HG03571 (cell line): ENCODE measurements around the gene RBPJL.

Source experiments
- ATAC-seq: cut with Tn5 transposase; IDR thresholded peaks from one replicate; pipeline ENCODE4 v1.9.1; 2021; ENCODE audit not compliant: unreplicated experiment

The RBPJL gene, protein sequence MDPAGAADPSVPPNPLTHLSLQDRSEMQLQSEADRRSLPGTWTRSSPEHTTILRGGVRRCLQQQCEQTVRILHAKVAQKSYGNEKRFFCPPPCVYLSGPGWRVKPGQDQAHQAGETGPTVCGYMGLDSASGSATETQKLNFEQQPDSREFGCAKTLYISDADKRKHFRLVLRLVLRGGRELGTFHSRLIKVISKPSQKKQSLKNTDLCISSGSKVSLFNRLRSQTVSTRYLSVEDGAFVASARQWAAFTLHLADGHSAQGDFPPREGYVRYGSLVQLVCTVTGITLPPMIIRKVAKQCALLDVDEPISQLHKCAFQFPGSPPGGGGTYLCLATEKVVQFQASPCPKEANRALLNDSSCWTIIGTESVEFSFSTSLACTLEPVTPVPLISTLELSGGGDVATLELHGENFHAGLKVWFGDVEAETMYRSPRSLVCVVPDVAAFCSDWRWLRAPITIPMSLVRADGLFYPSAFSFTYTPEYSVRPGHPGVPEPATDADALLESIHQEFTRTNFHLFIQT

DNA sequence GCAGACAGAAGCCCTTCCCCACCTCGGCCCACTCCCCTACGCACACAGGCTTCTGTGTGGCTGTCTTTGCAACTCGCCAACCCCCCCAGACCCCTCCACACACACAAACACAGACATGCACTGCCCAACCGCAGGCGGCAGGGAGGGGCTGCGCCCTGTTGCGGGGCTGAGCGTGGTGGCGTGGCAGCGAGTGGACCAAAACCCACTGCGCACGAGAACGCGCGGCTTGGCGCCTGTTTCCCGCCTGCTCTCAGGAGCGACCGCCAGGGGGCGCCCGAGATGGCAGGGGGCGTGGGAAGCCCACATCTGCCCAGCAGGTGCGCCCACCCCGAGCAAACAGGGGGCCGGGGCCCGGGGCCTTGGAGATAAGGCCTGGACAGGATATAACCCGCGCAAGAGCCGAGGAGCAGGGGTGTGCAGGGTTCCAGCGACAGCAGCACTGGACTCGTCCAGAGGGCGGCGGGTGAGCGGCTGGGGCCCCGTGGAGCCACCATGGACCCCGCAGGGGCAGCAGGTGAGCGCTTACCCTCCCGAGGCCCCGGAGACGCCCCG, at the start of gene RBPJL:
Gene RBPJL (plus strand): TSS at position 410 of the 552 bp plus-strand sequence. CDS start 83 bp downstream, at position 493.
- no peak for ATAC-seq

DNA sequence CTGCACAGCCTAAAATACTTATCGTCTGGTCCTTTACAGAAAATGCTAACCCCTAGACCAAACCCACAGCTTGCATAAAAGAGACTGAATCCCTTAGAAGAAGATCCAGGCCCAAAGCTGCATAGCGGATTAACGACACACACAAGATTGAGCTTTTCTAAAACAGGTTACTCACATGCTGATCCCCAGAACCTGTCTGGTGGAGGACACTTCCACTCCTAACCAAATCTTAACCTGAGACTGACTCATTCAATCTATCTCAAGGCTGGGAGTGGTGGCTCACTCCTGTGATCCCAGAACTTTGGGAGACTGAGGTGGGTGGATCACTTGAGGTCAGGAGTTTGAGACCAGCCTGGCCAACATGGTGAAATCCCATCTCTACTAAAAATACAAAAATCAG, 49.5 kb upstream of the RBPJL start:
- ATAC-seq = no peak

DNA sequence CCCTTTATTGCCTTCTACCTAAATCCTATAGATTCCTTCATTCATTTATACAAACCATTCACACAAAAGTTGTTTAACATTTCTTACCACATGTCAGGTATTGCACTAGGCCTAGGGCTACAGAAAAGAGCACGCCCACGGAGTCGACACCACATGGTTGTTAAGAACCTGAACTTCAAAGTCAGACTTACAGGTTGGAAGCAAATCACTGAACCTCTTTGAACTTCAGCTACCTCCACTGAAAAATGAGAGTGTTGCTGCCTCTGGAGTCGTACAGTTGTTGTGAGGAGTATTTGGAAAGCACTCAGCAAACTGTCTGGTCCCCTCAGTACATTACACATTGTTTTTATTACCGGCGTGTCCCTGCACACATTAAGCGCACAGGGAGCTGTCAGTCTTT, 48.9 kb upstream of the RBPJL start:
- no peak for ATAC-seq

DNA sequence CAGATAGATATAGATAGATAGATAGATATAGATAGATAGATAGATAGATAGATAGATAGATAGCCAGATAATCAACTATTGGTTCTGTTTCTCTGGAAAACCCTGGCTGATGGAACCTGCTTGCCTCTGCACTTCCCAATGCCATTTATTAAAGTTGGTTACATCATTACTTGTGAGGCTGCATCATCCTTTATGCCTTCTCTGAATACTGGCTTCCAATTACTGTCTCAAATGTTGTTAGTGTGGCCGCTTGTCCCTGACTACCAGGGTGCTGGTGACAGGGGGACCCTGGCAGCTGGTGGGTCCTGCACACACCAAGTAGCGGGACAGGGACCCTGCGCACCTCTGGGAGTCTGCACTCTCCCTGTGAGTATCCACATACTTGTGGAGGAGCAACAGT, 48.4 kb upstream of the RBPJL start:
- ATAC-seq = no peak

DNA sequence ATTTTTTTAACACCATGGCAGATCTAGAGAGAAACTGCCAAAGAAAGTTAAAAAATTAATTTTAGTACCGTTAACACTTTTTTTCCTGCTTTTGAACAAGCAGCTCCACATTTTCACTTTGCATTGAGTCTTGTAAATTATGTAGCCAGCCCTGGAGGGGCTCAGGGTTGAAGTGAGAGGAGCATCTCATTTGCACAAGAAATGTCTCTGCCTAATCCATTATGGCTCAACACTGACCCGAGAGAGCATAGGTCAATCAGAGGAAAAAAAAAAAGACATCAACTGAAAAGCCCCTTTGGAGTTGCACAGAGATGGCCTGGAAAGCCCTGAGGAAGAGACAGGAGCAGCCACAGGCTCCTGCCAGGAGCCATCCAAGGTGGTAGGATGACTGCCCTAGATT, 48.0 kb upstream of the RBPJL start:
- ATAC-seq = no peak

DNA sequence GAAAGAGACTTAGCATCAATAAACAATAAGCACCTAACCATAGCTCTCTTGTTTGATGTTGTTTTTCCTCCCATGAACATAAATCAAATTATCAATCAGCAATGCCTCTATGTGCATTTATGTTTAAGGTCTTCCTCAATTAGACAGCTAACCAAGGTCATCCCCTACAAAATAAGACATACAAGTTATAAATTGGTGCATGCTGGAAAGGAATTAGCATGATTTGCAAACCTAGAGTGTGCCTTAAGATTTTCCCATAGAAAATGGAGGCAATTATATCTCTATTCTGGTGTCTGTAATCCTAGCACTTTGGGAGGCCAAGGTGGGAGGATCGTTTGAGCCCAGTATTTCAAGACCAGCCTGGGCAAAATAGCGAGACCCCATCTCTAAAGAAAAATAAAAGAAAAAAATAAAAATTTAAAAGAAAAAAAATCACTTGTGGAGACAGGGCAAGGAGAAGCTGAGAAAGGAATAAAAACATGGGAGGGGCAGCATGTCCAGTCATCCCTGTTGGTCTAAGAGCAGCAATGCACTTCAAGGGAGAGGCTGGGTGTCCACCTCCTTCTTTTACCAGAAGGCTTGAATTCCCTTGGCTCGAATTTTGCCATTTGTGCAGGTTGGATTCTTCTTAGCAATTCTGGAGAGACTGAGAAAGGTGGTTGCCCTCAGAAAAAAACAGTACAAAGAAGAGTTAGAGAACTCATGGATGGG, 42.9 kb upstream of the RBPJL start:
- no peak for ATAC-seq

DNA sequence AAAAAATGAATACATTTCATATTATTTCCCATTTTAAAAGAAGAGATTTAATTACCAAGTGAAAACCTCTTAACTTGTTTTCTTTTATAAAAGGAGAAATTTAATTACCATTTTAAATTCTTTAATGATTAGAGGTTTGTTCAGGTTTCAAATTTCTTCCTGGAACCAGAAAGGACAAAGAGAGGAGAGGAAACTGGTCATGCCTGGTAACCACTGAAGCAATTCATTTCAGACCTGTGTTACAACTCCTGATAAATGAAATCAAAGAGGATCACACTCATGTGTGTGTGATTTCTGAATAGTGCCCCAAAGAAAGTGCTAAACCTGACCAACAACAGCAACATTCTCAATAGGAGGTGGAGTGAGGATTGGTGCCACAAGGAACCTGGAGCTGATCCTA, 39.7 kb upstream of the RBPJL start:
- no peak for ATAC-seq

DNA sequence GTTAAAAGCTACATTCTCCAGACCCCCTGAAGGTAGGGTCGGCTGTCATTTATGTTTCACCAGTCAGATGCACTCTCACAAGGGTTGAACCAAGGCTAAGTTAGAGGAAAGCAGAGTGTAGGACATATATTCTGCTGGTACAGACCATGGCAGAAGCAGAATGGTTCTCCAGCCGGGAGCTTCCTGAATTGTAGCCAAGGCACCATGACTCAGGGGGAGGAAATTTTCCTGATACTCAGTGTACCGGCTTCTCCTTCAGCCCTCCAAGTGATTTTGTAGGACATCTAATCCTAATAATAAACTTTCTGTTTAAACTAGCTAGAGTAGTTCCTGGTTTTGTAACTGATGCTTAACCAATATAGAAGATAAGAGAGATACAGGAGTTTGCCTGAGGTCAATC, 38.1 kb upstream of the RBPJL start:
- ATAC-seq = no peak

DNA sequence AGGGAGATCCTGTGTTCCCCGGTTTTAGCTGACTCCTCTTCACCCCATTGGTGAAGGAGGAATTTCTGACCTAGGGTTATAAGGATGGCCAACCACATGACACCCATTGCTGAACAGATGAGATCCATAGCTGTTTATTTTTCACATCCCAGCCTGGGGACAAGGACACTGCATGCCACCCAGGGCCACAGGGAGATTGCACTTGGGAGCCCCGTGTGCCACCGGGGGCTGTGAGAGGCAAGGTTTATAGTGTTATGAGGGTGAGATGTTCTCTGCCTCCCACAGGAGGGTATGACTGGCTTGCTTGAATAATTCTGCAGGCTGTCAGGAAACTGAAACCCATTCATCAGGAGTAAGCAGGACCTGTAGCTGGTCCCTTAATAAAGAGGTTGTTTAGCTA, 37.6 kb upstream of the RBPJL start:
- ATAC-seq = no peak

DNA sequence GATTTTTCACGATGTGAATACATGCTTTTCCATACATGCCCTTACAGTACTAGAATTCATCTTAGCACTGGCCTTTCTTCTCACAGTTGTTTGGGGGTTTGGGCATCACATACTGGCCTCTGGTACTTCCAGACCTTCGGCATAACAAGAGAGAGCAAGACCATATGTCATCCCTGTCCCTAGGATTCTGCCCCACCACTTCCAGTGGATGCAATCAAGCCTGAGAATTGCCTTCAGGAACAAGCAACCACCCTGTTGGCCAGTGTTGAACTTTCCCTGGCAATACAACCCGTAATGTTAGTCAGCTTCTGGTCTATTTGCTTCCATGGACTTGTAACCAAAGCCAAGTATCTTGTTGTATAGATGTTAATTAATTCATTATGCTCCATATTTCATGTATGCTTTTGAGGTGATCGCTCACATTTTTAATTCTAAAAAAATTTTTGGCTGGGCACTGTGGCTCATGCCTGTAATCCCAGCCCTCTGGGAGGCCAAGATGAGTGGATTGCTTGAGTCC, 36.8 kb upstream of the RBPJL start:
- no peak for ATAC-seq

DNA sequence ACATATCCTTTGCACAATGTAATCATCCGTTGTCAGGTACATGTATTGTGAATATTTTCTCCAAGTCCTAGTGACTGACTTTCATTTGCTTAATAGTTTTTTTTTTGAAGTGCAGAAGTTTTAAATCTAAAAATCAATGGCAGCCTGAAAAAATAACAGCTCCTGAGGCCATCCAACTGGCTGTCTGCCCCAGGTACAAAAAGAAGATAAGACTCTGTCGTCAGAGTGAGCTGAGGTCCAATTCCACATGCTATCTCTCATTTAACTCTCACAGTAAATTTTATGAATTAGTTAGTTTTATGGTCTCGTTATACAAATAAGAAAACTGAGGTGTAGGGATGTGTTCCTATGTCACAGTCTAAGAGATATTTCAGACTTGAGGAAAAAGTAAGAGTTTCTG, 31.3 kb upstream of the RBPJL start:
- no peak for ATAC-seq

DNA sequence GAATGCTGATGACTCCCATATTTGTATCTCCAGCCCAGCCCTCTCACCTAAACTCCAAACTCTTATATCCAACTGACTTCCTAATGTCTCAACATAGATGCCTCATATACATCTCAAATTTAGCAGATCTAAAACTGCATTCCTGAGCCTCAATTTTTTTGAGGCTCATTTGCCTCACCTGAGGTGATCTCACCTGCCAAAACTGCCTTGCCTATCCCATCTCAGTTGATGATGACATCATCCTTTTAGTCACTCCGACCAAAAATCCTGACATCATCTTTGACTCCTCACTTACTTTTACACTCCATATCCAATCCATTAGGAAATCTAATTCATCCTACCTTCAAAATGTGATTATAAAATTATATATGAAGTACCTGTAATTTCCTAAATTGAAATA, 26.6 kb upstream of the RBPJL start:
- ATAC-seq = no peak

DNA sequence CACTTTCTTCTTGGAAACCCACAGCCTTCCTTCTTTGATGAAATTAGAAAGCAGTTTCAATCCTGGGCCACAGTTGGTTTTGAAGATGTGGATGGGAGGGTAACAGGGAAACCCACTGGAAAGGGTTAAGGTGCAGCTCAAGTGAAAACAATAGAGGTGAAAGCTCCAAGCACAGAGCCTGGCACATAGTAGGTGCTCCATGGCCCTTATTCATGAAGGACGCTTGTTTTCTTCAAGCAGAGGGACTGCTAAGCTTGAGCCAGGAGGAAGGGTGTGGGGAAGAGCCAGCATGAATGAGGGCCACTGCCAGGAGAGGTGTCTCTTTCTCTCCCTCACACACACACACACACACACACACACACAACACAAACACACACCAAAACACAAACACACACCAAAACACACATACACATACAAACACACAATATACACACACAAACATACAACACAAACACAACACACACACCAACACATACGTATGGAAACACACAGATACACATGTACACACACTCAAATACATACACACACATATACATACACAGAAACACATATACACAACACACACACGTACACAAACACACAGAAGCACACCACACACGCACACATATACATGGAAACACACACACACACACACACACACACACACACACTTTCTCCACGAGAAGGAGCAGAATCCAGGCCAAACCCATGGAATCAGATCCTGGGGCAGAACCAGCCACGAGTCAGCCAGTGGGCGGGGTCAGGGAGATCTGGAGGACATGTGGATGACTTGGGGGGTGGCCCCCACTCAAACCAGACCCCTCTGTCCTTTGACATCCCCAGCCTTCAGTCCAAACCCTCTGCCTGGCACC, 23.7 kb upstream of the RBPJL start:
- ATAC-seq = no peak

DNA sequence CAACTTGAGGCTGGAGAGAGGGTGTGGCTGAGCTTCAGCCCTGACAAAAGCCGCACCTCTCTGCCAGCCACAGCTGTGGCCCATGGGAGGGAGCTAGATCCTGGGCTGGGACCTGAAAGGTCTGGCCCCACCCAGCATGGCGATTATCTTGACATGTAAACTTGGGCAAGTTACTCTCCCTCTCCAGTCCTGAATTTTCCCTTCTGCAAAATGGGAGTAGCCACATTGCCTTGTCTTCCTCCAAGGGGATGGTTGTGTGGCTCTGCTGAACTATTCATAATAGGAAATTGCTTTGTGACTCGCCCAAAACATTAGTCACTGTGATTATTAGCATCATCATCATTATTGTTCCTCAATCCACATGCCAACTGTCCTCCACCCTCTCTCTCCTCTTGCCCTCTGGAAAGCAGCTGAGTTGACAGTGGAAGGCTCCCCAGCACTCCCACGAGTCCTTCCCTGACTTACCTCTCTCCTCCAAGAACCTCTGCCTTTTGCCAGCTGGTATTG, 23.0 kb upstream of the RBPJL start:
- no peak for ATAC-seq

DNA sequence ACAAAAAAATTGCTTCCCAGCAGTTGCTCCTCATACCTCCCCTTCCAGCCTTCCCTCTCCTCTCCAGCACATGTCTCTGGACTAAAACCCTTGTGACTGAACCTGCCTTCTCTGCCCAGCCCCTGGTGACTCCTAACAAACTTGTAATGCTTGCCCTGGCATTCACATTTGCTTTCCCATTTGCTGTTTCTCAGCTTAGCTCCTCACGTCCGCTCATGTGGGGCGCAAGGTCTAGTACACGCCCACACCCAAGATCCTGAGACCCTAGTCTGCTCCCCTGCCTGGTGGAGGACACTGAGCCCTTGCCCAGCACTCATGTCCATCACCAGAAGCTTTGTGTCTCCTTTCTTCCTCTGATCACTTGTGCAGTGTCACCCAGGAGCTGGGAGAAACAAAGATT, 18.3 kb upstream of the RBPJL start:
- no peak for ATAC-seq

DNA sequence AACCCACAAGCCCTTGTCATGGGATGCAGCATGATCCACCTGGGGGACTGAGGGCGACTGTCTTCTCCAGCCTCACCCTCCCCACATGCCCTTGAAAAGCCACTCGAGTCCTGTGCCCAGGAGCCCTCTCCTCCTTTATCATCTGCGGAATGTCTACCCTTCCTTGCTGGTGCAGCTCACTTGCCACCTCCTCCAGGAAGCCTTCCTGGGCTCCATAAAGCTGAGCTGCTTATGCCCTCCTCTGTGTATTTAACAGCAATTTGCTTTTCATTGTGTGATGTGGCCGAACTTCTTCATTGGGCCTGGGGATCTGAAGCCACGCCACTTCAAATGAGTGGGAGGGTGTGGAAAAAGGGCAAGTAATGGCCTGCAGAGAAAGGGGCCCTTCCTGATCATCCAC, 17.8 kb upstream of the RBPJL start:
- no peak for ATAC-seq

DNA sequence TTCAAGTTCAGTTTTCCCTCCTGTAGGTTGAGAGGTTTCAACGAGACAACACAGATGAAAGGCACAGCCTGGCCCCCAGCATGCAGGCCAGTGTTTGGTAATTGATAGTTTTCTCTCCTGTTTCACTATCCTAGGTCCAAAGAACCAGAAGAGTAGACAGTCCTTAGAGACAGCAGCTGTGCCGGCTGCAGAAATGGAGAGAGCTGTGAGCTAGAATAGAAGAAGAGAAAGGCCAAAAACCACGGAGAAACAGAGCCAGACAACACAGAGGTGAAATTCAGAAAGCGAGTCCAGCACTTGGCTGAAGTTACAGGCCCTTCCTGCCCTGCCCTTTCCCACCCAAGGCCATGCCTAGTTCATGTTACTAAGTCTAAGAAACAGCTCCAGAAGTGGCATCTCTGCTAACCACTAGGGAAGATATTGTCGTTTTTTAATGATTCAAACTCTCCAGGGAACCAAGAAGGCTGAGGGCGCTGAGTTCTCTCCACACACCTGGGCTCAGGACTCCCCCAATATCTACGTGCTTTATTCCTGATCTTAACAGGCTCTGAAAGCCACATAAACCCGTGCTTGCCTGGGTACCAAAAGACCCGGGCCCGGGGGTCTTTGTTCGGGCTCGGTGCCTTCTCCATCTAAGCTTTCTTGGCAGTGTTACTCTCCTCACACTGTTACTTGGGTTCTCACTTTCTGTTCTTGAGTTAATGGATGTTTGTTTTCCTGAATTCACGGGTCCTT, 16.5 kb upstream of the RBPJL start:
- no peak for ATAC-seq

DNA sequence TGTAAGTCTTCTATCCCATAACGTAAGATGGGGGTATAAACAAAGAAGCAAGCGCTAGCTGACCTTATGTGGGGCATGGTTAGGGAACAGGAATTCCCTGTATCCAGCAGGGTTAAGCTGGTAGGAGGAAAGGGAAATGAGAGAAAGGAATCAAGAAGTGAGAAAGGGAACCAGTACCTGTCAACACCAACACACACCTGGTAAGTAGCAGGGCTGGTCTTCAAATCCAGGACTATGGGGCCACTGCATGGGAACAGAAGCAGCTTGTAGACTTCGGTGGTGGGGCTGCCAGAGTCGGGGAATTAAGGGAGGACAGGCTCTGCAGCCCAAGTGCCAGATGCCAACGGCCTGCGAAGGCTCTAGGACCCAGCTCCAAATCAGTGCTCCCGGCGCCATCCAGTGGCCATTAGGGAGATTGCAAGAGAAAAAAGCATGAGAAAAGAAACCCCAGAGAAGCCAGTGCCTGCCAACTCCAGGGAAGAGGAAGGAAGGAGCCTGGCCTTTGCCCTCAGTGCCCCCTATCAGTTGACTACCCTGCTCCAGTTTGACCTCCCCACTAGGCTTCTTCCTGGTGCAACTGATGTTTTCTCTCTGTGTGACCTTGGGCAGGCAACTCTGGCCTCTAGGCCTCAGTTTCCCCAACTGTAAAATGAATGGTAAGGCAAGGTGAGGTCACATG, 15.8 kb upstream of the RBPJL start:
- no peak for ATAC-seq

DNA sequence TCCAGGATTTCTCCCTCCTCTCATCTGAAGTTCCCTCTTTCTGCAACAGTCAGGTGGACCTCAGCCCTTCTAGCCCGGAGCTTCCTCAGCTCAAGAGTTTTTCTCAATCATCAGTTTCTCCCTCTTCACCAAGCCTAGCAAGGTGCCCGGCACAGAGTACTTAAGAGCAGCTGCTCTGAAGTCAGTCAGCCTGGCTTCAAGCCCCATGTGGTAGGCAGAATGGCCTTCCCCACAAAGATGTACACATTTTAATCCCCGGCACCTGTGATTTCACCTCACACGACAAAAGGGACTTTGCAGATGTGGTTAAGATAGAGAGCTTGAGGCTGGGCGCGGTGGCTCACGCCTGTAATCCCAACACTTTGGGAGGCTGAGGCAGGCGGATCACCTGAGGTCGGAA, 15.1 kb upstream of the RBPJL start:
- no peak for ATAC-seq
